ENCODE data around the gene REPS2.
"Not testable (repeated sequence)": the region's sequence is repeated elsewhere in the genome, so short reads cannot be mapped to it uniquely, and the experiment has no call there.

The REPS2 gene

GRCh38 chrX:16962661-16963060 lies 16.2 kb downstream of the REPS2 start:
- DNase-seq (ENCODE audit: low spot score); H3K27ac ChIP-seq (replicated peaks; ENCODE audit: low read length); H4K8ac ChIP-seq (ENCODE audit: low read depth, low read length); H2BK15ac ChIP-seq (ENCODE audit: low read length); H3K36me3 ChIP-seq (replicated peaks in 1 of 2; ENCODE audit: control insufficient read depth in 2 of 2, insufficient read depth in 2 of 2, low read length in 2 of 2); H3K9ac ChIP-seq (ENCODE audit: low read depth, low read length, poor library complexity); H2BK12ac ChIP-seq (ENCODE audit: low read length); H3K4me1 ChIP-seq (ENCODE audit: control insufficient read depth in 2 of 2, insufficient read depth in 1 of 2, low read depth in 1 of 2, low read length in 2 of 2); H3K9me3 ChIP-seq (replicated peaks in 1 of 2; ENCODE audit: control insufficient read depth in 2 of 2, insufficient read depth in 1 of 2, low read depth in 1 of 2, low read length in 2 of 2); H3K14ac ChIP-seq (ENCODE audit: low read length); H2BK5ac ChIP-seq (ENCODE audit: low read length); H3K4me2 ChIP-seq (ENCODE audit: insufficient read depth, low read length, poor library complexity, severe bottlenecking); H3K18ac ChIP-seq (ENCODE audit: low read length); H2AK5ac ChIP-seq (ENCODE audit: low read depth, low read length); H4K91ac ChIP-seq (ENCODE audit: low read depth, low read length, poor library complexity); H3K23ac ChIP-seq (ENCODE audit: low read depth, low read length, poor library complexity); H2AFZ ChIP-seq (ENCODE audit: low read length); H3K4ac ChIP-seq (ENCODE audit: low read length); H2BK120ac ChIP-seq (ENCODE audit: low read depth, low read length); H3K79me1 ChIP-seq (ENCODE audit: low read depth, low read length); H3K4me3 ChIP-seq (ENCODE audit: low read length in 2 of 2): not testable (repeated sequence)
- no CpG with 5 or more reads among the region's 4 CpGs for WGBS, 2 donors (ENCODE audit: extremely low coverage in 2 of 2, insufficient read length in 2 of 2, insufficient replicate concordance in 1 of 2)
- H3K27me3 ChIP-seq (ENCODE audit: control insufficient read depth in 3 of 3, insufficient read depth in 3 of 3, low read depth in 1 of 3, low read length in 3 of 3), result peaks cover 0 to 16% (median 0%) of the 10 kb centered on the region in 3 experiments

DNA sequence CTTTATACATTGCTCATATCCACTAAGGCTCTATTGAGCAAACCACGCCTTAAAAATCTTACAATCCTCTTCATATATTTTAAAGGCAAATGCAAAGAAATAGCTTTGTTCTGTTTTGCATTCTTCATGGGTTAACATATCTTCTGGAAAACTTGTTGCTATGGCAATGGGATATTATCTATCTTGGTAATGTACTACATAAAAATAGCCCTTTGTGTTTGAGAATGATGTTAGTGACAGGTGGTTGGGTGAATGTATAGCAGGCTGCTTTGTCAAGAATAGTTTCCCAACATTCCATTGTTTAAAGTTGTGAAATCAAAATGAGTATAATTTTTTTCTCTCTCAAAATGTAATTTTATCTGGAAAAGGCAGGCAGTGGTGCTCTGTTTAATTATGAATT lies 16.8 kb downstream of the REPS2 start:
- H3K27ac ChIP-seq (replicated peaks; ENCODE audit: low read length), result no peak overlapping the region
- H3K4me1 ChIP-seq (ENCODE audit: control insufficient read depth in 2 of 2, insufficient read depth in 1 of 2, low read depth in 1 of 2, low read length in 2 of 2), result peaks cover 0 to 4% of the 10 kb centered on the region in 2 donors
- H3K23ac ChIP-seq (ENCODE audit: low read depth, low read length, poor library complexity), result no peak overlapping the region
- H3K9me3 ChIP-seq (replicated peaks in 1 of 2; ENCODE audit: control insufficient read depth in 2 of 2, insufficient read depth in 1 of 2, low read depth in 1 of 2, low read length in 2 of 2), result no peaks in the 10 kb centered on the region
- no peak overlapping the region for H3K4ac ChIP-seq (ENCODE audit: low read length)
- no peak overlapping the region for H2BK15ac ChIP-seq (ENCODE audit: low read length)
- no peak overlapping the region for H2BK12ac ChIP-seq (ENCODE audit: low read length)
- no peak overlapping the region for H4K8ac ChIP-seq (ENCODE audit: low read depth, low read length)
- H2BK5ac ChIP-seq (ENCODE audit: low read length), result no peak overlapping the region
- no peak overlapping the region for H3K9ac ChIP-seq (ENCODE audit: low read depth, low read length, poor library complexity)
- H3K36me3 ChIP-seq (replicated peaks in 1 of 2; ENCODE audit: control insufficient read depth in 2 of 2, insufficient read depth in 2 of 2, low read length in 2 of 2), result no peaks in the 10 kb centered on the region
- no peak overlapping the region for H2AK5ac ChIP-seq (ENCODE audit: low read depth, low read length)
- H3K14ac ChIP-seq (ENCODE audit: low read length), result no peak overlapping the region
- DNase-seq (ENCODE audit: low spot score), result no peak
- no peak overlapping the region for H4K91ac ChIP-seq (ENCODE audit: low read depth, low read length, poor library complexity)
- H3K79me1 ChIP-seq (ENCODE audit: low read depth, low read length), result no peaks in the 10 kb centered on the region
- WGBS, 2 donors (ENCODE audit: extremely low coverage in 2 of 2, insufficient read length in 2 of 2, insufficient replicate concordance in 1 of 2), result no CpG with 5 or more reads among the region's 1 CpG
- H3K18ac ChIP-seq (ENCODE audit: low read length), result no peak overlapping the region
- H3K27me3 ChIP-seq (ENCODE audit: control insufficient read depth in 3 of 3, insufficient read depth in 3 of 3, low read depth in 1 of 3, low read length in 3 of 3), result peaks cover 0 to 12% (median 0%) of the 10 kb centered on the region in 3 experiments
- no peak overlapping the region for H2AFZ ChIP-seq (ENCODE audit: low read length)
- H3K4me3 ChIP-seq (ENCODE audit: low read length in 2 of 2), result no peak overlapping the region
- H3K4me2 ChIP-seq (ENCODE audit: insufficient read depth, low read length, poor library complexity, severe bottlenecking), result no peak overlapping the region
- H2BK120ac ChIP-seq (ENCODE audit: low read depth, low read length), result no peak overlapping the region

GRCh38 chrX:16964976-16965375 lies 18.5 kb downstream of the REPS2 start:
- H3K4ac ChIP-seq (ENCODE audit: low read length); DNase-seq (ENCODE audit: low spot score); H3K23ac ChIP-seq (ENCODE audit: low read depth, low read length, poor library complexity); H2BK120ac ChIP-seq (ENCODE audit: low read depth, low read length); H2BK12ac ChIP-seq (ENCODE audit: low read length); H3K4me1 ChIP-seq (ENCODE audit: control insufficient read depth in 2 of 2, insufficient read depth in 1 of 2, low read depth in 1 of 2, low read length in 2 of 2); H3K4me3 ChIP-seq (ENCODE audit: low read length in 2 of 2); H4K91ac ChIP-seq (ENCODE audit: low read depth, low read length, poor library complexity); H2AK5ac ChIP-seq (ENCODE audit: low read depth, low read length); H3K14ac ChIP-seq (ENCODE audit: low read length); H4K8ac ChIP-seq (ENCODE audit: low read depth, low read length); H3K9ac ChIP-seq (ENCODE audit: low read depth, low read length, poor library complexity); H3K9me3 ChIP-seq (replicated peaks in 1 of 2; ENCODE audit: control insufficient read depth in 2 of 2, insufficient read depth in 1 of 2, low read depth in 1 of 2, low read length in 2 of 2); H3K18ac ChIP-seq (ENCODE audit: low read length); H3K79me1 ChIP-seq (ENCODE audit: low read depth, low read length); H2AFZ ChIP-seq (ENCODE audit: low read length); H3K27me3 ChIP-seq (ENCODE audit: control insufficient read depth in 3 of 3, insufficient read depth in 3 of 3, low read depth in 1 of 3, low read length in 3 of 3); H3K27ac ChIP-seq (replicated peaks; ENCODE audit: low read length); H2BK15ac ChIP-seq (ENCODE audit: low read length); H3K4me2 ChIP-seq (ENCODE audit: insufficient read depth, low read length, poor library complexity, severe bottlenecking); H3K36me3 ChIP-seq (replicated peaks in 1 of 2; ENCODE audit: control insufficient read depth in 2 of 2, insufficient read depth in 2 of 2, low read length in 2 of 2); H2BK5ac ChIP-seq (ENCODE audit: low read length): not testable (repeated sequence)
- no CpG with 5 or more reads among the region's 32 CpGs for WGBS, 2 donors (ENCODE audit: extremely low coverage in 2 of 2, insufficient read length in 2 of 2, insufficient replicate concordance in 1 of 2)

DNA sequence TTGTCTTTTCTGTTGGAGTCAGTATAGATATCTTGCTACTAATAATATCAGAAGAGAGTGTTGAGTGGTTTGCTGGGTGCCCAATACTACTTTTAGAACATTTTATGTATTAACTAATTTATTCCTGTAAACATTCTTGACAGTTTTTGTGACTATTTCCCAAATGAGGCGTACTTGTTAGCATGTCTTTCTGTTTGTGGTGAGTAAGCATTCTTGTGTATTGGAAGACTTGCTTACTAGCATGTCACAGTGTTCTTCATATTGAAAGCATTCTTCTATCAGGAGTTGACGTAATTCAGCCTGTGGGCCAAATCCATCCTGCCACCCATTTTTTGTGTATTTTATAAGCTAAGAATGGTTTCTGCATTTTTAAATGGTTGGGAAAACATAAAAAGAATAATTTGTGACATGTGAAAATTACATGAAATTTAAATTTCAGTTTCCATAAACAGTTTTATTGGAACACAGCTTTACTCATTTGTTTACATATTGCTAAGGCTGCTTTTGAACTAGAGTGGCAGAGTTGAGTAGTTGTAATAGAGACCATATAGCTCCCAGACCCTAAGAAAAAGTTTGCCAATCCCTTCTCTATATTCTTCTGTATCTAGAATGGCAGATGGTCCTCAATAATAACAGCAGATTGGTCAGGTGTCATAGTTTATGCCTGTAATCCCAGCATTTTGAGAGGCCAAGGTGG lies 20.4 kb downstream of the REPS2 start:
- Histone ChIP-seq H3K27me3 (ENCODE audit: control insufficient read depth in 3 of 3, insufficient read depth in 3 of 3, low read depth in 1 of 3, low read length in 3 of 3) (peaks cover 0 to 4% (median 0%) of the 10 kb centered on the region in 3 experiments), H3K9ac (ENCODE audit: low read depth, low read length, poor library complexity) (no peak overlapping the region), H3K23ac (ENCODE audit: low read depth, low read length, poor library complexity) (no peak overlapping the region), H3K4me3 (ENCODE audit: low read length in 2 of 2) (no peak overlapping the region), H2AFZ (ENCODE audit: low read length) (no peak overlapping the region), H3K9me3 (replicated peaks in 1 of 2; ENCODE audit: control insufficient read depth in 2 of 2, insufficient read depth in 1 of 2, low read depth in 1 of 2, low read length in 2 of 2) (no peaks in the 10 kb centered on the region), H4K91ac (ENCODE audit: low read depth, low read length, poor library complexity) (no peak overlapping the region), H3K18ac (ENCODE audit: low read length) (no peak overlapping the region), H2BK5ac (ENCODE audit: low read length) (no peak overlapping the region), H2BK12ac (ENCODE audit: low read length) (no peak overlapping the region), H3K79me1 (ENCODE audit: low read depth, low read length) (no peaks in the 10 kb centered on the region), H3K14ac (ENCODE audit: low read length) (no peak overlapping the region), H2BK15ac (ENCODE audit: low read length) (no peak overlapping the region), H3K27ac (replicated peaks; ENCODE audit: low read length) (no peak overlapping the region), H3K4me1 (ENCODE audit: control insufficient read depth in 2 of 2, insufficient read depth in 1 of 2, low read depth in 1 of 2, low read length in 2 of 2) (no peaks in the 10 kb centered on the region), H3K36me3 (replicated peaks in 1 of 2; ENCODE audit: control insufficient read depth in 2 of 2, insufficient read depth in 2 of 2, low read length in 2 of 2) (no peaks in the 10 kb centered on the region), H2BK120ac (ENCODE audit: low read depth, low read length) (no peak overlapping the region), H2AK5ac (ENCODE audit: low read depth, low read length) (no peak overlapping the region), H4K8ac (ENCODE audit: low read depth, low read length) (no peak overlapping the region), H3K4me2 (ENCODE audit: insufficient read depth, low read length, poor library complexity, severe bottlenecking) (no peak overlapping the region), H3K4ac (ENCODE audit: low read length) (no peak overlapping the region)
- no peak for DNase-seq (ENCODE audit: low spot score)
- WGBS, 2 donors (ENCODE audit: extremely low coverage in 2 of 2, insufficient read length in 2 of 2, insufficient replicate concordance in 1 of 2), result no CpG with 5 or more reads among the region's 2 CpGs
